LNCAP (cell line): ENCODE measurements around the gene PSMD7.
A peak's percentile ranks its signal among the peaks of the same experiment; 100 is the strongest.

Experiments used
- TF ChIP-seq, protein P1 (sequence below): fragments of 450-650 bp; IDR thresholded peaks from 2 replicates; pipeline ENCODE4 v1.5.1; 2017; ENCODE audit warnings: mild to moderate bottlenecking

PSMD7 gene

DNA sequence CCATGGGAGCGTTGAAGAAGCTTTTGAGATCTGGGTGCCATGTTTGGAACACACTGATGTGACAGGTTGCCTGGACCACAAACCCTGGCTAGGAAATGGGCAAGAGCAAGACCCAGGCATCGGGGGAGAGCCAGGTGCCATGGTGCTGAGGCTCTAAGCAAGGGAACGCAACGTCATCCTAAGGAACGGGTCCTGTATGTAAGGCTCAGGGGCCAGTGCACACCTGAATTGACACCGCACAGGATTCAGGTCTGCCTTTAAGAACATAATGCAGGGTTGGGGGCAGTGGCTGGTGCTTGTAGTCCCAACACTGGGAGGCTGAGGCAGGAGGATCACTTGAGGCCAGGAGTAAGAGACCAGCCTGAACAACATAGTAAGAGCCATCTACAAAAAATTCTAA, 10.8 kb downstream of the PSMD7 start:
- TF ChIP-seq, protein P1, sequence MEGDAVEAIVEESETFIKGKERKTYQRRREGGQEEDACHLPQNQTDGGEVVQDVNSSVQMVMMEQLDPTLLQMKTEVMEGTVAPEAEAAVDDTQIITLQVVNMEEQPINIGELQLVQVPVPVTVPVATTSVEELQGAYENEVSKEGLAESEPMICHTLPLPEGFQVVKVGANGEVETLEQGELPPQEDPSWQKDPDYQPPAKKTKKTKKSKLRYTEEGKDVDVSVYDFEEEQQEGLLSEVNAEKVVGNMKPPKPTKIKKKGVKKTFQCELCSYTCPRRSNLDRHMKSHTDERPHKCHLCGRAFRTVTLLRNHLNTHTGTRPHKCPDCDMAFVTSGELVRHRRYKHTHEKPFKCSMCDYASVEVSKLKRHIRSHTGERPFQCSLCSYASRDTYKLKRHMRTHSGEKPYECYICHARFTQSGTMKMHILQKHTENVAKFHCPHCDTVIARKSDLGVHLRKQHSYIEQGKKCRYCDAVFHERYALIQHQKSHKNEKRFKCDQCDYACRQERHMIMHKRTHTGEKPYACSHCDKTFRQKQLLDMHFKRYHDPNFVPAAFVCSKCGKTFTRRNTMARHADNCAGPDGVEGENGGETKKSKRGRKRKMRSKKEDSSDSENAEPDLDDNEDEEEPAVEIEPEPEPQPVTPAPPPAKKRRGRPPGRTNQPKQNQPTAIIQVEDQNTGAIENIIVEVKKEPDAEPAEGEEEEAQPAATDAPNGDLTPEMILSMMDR = no peak

DNA sequence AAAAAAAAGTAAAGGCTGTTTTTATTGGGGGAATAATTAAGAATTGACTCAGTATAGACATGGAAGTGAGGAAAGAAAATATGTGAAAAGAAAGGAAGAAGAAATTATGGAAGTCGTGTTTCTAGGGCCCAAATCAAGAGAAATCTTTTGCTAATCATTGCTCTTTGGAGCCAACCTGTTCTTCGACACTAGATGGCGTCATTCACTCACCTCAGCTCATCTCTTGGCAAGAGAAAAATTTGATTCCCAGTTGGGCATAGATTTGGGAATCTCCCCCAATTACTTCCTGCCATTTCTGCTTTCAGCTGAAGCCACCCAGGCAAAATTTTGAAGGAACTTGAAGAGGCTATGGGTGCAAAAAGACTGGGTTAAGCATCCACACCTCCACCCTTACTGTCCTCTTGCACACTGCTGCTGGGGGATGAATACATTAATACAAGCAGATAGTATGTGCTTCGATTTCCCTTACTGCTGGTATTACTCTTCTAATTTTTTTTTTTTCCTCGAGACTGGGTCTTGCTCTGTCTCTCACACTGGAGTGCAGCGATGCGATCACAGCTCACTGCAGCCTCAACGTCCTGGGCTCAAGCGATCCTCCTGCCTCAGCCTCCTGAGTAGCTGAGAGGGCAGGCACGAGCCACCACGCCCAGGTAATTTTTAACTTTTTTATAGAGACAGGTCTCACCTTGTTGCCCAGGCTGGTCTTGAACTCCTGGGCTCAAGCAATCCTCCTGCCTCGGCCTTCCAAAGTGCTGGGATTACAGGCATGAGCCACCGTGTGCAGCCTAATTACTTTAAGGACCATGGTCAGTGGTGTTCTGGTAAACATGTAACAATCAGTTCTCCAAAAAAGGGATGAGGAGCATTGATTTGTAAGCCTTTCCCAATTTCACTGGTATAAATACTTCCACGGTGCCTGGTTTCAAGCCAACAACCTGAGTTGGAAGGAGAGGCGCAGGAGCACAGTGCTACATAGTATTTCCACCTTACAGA, 13.5 kb downstream of the PSMD7 start:
- TF ChIP-seq, protein P1 = peak; percentile 81

DNA sequence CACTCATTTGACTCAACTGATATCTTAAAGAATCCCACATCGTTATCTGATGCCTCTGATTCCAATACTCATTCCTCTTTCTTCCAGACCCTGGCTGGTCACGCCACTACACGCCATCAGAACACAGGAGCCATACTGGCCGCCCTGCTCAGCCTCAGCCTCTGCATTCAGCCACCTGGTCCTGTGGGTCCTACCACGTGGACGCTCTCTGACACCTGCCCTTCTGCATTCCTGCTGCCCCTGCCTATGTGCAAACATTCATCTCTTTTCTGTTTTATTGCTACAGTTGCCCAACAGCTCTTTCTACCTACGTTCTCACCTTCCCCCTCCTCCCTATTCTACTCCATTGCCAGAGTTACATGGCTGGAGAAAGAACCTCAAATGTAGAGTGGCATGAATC, 18.4 kb downstream of the PSMD7 start:
- TF ChIP-seq, protein P1 = no peak

DNA sequence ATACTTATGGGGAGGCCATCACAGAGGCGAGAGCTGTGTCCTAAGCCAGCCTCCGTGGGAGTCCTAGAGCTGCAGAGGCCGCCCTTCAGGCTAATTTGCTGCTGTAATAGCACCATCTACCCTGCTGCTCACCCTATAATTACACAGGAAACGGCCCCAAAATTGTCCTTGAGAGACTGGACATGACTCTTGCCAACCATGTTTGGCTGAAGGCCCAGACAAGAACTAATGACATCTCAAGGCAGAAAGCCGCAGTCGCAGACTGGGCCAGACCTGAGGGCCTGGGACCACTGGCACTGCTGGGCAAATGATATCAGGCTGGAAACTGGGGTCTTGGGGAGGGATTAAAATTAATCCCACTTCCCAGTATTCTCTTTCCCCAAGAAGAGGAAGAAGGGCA, 24.1 kb downstream of the PSMD7 start:
- TF ChIP-seq, protein P1 = no peak

DNA sequence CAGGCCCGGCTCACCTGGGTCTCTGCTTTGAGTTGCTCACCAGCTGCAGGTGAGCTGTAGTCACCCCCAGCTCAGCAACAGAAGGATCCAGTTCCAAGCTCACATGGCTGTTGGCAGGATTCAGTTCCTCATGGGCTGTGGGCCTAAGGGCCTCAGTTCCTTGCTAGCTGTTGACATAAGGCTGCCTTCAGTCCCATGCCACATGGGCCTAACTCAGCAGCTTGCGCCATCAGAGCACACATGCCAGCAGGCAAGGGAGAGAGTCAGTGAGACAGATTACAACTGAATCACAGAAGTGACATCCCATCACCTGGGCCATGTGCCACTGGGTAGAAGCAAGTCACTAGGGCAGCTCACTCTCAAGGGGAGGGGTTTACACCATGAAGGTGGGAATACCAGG, 24.7 kb downstream of the PSMD7 start:
- TF ChIP-seq, protein P1 = no peak

DNA sequence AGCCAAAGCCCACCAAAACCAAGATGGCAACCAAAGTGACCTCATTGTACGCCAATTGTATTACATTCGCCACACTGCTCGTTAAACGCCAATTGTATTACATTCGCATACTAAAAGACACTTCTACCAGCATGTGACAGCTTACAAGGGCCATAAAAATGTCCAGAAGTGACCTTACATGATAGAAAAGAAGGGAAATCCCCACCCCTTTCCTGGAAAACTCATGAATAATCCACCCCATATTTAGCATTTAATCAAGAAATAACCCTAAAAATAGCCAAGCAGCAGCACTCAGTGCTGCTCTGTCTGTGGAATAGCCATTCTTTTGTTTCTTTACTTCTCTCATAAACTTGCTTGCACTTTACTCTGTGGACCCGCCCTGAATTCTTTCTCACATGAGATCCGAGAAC, 25.7 kb downstream of the PSMD7 start:
- TF ChIP-seq, protein P1 = no peak

DNA sequence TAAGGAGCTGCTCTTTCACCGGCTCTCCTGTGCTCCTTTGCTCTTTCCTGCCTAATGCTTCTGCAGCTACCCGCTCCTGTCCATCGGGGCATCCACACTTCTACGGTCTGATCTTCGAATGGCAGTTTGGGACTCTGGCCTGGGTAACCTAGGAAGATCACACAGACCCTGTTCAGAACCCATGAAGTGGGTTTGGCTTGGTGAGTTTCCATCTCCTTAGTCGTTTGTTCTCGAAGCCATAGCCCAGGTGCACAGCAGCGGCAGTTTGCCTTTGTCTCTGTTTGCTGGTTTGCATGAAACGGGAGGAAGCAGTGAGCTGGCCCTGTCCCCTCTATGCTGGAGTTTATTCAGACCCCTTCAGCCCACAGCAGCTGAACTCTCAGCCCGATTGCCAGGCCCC, 29.0 kb downstream of the PSMD7 start:
- TF ChIP-seq, protein P1 = no peak
